ENCODE measurements around the gene FGD3.
"Not testable (repeated sequence)": the region's sequence is repeated elsewhere in the genome, so short reads cannot be mapped to it uniquely, and the experiment has no call there.

Gene FGD3

DNA sequence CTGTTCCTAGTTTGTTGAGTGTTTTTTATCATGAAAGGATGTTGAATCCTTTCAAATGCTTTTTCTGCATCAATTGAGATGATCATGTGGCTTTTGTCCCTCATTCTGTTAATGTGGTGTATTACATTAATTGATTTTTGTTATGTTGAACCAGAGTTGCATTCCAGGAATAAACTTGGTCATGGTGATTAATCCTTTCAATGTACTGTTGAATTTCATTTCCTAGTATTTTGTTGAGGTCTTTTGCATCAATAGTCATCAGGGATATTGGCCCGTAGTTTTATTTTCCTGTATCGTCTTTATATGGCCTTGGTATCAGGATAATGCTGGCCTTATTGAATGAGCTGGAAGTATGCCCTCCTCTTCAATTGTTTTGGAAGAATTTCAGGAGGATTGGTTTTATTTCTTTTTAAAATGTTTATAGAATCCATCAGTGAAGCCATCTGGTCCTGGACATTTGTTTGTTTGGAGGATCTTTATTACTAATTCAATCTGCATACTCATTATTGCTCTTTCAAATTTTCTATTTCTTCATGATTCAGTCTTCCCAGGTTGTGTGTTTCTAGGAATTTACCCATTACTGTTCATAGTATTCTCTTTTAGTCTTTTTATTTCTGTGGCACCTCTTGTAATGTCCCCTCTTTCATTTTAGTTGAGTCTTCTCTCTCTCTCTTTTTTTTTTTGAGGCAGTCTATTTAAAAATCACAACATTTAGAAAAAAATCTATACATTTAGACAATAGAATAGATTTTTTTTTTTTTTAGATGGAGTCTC, 32.1 kb downstream of the FGD3 start:
- DNase-seq = no peak

DNA sequence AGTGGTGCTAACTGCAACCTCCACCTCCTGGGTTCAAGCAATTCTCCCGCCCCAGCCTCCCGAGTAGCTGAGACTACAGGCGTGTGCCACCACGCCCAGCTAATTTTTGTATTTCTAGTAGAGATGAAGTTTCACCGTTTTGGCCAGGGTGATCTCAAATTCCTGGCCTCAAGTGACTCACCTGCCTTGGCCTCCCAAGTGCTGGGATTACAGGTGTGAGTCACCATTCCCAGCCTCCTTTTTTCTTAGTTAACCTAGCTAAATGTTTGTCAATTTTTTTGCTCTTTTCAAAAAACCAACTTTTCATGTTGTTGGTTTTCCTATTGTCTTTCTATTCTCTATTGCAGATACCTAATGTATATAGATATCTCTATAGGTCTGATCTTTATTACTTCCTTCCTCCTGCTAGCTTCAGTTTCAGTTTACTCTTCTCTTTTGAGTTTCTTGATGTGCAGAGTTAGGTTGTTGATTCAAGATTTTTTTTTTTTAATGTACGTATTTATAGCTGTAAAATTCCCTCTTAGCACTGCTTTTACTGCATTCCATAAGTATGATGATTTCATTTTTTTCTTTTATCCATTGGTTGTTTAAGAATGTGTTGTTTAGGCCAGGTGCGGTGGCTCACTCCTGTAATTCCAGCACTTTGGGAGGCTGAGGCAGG, 32.9 kb downstream of the FGD3 start:
- no peak for DNase-seq

DNA sequence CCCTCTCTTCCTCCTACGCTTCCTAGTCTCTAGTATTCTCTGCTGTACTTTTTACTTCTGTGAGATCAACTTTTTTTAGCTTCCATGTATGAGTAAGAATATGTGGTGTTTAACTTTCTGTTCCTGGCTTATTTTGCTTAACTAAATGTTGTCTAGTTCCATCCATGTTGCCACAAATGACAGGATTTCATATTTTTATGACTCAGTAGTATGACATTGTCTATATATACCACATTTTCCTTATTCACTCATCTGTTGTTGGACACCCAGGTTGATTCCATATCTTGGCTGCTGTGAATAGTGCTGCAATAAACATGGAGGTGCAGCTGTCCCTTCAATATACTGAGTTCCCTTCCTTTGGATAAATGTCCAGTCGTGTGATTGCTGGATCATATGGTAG, 34.8 kb downstream of the FGD3 start:
- no peak for DNase-seq

DNA sequence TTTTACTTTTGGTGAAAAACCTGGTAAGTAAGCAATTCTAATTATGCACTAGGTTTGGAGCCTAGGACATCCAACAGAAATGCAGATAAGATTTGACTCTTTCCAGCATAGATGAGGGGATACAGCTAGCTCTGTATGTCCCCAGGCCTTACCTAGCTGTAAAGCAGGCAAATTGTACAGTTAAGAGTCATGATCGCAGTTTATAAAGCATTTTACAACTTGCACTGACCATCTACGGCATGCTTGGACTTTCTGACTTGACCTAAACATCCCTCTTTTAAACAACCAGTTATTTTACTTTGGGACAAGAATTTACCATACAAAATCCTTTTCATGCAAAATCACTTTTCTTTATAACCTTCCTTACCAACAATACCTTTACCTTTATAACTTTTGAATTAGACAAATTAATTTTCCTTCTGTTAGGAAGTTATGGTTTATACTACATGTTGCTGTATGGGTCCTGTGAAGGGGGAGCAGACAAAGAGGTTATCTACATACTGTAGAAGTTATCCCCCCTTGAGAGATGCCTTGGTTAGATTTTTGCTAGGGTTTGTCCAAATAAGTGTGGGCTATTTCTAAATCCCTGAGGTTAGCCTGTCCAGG, 36.8 kb downstream of the FGD3 start:
- peak; percentile 8 for DNase-seq

DNA sequence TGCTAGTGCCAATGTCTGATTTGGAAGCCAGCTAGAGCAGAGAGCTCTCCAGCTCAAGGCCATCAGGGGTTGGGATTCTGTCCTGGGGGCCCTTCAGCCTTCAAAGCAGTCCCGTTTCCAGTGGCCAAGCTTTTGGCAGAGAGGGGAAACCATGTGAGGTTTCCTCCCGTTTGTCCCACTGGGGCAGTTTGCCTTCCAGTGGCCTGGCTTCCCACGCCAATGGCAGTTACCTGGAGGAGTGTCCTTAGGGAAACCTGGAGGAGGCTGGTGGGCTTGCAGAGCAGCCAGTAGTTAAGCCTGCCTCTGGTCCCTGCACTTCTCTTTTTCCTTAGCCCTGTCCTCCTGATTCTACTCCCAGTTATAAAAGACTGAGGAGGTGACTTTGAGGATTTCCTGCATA, 37.7 kb downstream of the FGD3 start:
- no peak for DNase-seq

DNA sequence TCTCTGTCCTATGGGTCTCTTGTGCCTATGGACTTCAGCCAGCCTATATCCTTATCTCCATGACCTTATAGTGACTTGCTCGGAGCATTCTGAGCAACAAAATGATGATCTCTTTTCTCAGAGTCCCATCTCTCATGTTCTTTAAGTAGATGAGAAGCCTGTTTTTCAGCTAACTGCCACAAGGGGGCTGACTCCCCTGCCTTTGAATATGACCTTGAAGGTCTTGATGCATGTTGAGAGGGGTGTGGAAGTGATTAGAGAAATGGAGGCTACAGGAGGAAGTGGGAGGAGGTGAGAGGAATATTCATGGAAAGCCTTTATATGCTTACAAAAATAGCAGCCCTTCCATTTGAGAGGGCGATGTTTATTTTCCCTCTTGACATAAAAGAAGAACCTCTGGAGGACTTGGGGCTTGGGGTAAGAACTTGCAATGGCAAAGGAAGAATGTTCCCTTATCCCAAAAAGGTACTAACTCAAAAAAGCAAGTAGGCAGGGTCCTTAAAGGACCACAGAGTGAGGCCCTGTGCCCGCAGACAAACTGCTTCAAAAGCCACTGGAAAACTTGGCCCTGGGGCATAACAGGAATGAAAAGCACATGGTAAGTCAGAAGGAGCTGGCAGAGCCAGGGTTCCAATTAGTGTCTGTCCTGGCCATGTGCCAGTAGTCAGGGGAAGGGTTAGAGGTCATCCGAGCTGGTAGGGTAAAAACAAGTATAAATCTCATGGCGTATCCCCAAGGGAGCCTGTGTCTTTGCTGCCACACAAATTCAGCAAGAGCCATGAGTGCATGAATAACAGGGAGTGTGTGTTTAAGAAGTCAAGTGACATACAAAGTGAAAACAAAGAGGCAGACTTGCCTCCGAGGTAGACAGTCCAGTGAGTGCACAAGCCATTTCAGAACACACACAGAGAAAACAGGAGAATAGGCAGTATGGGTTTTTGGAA, 39.1 kb downstream of the FGD3 start:
- DNase-seq = no peak

DNA sequence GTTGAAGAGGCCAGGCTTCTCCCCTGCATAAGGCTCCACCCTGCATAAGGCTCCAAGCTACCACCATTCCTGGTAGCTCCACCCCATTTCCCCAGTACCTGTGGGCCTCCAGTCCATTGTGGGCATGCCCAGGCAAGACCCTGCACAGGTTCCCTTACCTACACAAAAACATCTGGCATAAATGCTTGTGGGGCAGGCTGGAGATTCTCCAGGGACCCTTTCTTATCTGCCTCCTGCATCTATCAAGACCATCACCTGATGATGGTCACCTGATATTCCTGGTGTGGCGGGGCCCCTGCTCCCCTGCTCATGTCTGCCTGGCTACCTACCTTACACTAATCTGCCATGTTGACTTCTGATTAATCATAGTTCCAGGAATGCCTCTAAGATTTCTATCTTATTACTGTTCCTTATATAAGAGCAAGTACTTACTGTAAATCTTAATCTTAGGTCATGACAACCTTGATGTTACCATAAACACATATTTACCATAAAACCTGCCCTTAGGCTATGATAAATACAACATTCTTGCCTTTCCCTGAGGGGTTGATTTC, 41.0 kb downstream of the FGD3 start:
- DNase-seq = no peak

DNA sequence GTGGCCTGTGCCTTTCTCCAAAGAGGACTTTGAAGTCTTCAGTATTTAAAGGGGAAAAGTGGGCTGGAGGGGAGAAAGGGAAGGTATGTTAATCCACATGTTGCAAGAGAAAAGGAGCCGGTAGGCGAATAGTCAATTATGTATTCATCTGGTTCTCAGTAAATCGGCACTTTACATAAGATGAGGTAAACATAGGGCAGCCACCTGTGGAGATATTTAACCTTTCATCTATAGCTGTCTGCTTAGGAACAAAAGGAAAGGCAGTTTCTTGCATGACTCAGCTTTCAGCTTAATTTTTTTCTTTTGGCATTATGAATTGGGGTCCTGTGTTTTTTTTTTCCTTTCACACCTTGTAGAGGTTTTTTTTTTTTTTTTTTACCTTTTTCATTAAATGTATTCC, 42.2 kb downstream of the FGD3 start:
- DNase-seq = peak; percentile 19

DNA sequence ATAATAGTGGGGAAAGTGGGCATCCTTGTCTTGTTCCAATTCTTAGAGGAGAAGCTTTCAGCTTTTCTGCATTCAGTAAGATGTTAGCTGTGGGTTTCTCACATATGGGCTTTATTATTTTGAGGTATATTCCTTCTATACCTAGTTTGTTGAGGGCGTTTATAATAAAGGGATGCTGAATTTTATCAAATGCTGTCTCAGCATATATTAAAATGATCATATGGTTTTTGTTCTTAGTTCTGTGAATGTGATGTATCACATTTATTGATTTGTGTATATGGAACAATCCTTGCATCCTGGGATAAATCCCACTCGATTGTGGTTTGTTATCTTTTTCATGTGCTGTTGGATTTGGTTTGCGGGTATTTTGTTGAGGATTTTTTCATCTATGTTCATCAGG, 43.1 kb downstream of the FGD3 start:
- no peak for DNase-seq

DNA sequence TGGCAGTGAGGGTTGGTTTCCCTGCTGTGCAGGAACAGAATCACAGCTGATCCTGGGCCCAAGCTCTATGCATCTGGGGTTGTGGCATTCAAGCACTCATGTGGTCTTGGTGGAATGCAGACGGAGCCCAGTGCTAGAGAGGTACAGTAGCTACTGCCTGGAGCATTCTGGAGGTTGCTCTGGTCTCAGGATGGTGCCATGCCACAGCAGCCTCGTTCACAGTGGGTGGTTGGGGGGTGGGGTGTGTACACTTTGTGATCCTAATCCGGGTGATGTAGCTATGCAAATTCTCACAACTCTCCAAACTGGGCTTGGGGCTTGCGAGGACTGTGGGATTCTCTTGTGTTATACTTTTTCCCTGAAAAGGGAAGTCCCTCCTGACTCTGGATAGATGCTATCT, 45.2 kb downstream of the FGD3 start:
- DNase-seq = no peak

DNA sequence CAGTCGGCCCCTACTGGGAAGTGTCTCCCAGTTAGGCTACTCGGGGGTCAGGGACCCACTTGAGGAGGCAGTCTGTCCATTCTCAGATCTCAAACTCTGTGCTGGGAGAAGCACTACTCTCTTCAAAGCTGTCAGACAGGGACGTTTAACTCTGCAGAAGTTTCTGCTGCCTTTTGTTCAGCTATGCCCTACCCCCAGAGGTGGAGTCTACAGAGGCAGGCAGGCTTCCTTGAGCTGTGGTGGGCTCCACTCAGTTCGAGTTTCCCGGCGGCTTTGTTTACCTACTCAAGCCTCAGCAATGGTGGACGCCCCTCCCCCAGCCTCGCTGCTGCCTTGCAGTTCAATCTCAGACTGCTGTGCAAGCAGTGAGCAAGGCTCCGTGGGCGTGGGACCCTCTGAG, 51.5 kb downstream of the FGD3 start:
- DNase-seq = not testable (repeated sequence)

DNA sequence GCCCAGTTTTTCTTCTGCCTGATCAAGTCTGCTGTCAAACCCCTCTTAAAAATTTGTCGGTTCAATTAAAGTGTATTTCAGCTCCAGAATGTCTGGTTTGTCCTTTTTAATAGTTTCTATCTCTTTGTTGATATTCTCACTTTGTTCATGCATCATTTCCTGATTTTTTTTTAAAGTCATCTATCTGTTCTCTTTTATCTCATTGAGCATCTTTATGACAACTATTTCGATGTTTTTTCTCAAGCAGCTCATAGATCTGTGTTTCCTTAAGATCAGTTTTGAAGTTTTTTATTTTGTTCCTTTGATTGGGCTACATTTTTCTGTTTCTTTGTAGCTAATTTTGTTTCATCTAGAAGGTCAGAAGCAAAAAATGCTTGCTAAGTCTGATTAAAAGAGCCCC, 53.7 kb downstream of the FGD3 start:
- no peak for DNase-seq

DNA sequence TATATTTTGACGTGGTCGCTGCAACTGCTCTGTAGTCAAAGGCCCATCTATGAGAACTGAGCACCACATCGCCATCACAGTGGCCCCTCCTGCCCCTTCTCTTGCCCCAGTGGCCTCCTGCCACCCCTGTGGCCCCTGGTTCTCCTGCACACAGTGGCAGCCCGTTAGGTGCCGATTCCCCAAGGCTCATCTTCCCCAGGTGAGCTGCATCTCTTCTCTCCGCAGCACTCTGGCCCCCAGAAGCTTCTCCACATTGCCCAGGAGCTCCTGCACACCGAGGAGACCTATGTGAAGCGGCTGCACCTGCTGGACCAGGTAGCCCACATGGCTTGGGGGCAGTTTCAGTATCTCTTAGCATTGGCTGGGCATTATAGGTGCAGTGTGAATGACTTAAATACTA, 55.4 kb downstream of the FGD3 start:
- DNase-seq = no peak

DNA sequence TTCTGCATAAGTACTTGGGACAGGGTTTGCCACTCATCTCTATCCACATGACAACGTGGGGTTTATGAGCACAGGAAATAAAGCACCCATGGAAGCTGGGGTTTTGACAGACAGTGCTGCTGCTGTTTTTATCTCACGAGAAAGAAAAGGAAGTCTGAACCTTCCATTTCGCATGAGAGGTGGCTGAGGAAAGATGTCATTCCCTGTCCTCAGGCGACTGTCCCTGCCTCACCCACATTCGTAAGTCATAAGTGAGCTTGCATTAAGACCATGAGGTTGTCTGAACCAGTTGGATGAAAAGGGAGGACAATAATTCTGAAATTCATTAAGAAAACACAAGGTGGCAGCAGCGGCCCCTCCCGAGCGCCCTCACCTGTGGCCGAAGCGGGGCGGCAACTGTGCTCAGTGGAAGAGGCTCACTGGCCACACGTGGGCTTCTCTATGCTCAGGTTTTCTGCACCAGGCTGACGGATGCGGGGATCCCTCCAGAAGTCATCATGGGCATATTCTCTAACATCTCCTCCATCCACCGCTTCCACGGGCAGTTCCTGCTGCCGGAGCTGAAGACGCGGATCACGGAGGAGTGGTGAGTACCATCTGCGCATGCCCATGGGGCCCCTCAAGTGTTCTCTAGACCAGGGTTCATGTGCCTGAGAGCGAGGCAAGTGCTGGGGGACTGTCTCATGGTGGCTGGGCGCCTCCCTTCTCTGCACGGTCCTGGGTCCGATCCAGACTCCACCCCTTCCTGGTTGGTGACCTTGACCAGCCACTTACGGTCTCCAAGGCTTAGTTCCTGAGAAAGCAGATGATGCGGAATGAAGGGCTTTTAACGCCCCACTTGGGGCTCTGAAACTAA, 56.5 kb downstream of the FGD3 start:
- peak; percentile 54 for DNase-seq

DNA sequence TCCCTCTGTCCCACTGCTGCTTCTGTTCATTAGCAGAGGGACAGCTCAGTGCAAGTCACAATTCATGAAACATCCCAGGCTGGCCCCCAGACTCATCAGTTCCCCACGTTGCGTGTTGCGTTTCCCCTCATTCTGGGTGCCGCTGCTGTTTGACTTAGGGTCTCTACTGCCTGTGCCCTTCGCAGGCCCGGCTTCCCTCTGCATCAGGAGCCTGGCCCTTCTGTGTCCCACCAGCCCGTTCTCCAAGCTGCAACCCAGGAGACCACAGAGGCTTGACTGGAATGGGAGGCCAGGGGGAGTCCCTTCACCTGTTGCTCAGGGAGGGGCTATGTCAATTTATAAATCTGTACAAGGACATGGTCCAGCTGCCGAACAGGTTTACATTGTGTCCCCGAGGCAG, 57.2 kb downstream of the FGD3 start:
- DNase-seq = no peak

DNA sequence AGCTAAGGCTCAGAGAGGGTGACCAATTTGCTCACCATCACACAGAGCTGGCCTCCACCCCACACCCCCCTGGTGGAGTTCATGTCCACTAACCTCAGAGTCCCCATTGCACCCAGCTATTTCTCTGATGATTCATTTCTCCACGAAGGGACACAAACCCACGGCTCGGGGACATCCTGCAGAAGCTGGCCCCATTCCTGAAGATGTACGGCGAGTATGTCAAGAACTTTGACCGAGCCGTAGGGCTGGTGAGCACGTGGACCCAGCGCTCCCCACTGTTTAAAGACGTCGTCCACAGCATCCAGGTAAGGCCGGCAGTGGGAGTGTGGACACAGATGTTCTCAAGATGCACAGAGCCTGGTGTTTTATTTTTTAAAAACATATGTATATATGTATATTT, 58.6 kb downstream of the FGD3 start:
- DNase-seq = no peak

DNA sequence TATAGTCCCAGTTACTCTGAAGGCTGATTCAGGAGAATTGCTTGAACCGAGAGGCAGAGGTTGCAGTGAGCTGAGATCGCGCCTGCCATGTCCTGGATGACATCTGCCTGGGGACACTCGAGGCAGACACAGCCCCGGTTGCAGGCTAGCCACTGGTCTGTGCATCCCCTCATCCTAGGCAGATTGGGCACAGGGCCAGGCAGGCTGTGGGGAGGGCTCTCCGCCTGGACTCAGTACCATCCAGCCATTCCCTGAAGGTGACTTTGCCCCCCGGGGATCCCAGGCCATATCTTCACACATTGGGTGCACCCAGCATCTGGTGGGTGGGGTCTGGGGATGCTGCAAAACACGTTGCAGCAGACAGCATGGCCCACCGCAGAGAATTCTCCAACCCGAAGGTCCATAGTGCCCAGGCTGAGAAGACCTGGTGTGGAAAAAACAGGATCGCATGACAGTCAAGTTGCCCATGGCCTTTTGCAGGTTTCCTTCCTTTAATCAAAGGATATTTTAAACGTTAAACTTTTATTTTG, 60.3 kb downstream of the FGD3 start:
- DNase-seq = no peak

DNA sequence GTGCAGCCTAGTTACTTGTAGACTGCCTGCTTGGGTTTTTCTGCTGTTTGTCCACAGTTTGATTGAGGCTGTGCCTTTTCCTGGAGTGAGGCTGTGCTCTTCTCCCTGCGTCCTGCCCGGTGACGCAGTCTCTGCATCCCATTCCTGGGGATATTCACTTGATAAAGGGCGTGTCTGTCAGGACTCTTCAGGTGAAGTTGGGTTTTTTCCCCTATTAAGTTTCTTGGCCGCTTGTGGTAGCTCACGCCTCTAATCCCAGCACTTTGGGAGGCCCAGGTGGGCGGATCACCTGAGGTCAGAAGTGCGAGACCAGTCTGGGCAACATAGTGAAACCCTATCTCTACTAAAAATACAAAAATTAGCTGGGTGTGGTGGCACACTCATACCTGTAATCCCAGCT, 61.1 kb downstream of the FGD3 start:
- no peak for DNase-seq

DNA sequence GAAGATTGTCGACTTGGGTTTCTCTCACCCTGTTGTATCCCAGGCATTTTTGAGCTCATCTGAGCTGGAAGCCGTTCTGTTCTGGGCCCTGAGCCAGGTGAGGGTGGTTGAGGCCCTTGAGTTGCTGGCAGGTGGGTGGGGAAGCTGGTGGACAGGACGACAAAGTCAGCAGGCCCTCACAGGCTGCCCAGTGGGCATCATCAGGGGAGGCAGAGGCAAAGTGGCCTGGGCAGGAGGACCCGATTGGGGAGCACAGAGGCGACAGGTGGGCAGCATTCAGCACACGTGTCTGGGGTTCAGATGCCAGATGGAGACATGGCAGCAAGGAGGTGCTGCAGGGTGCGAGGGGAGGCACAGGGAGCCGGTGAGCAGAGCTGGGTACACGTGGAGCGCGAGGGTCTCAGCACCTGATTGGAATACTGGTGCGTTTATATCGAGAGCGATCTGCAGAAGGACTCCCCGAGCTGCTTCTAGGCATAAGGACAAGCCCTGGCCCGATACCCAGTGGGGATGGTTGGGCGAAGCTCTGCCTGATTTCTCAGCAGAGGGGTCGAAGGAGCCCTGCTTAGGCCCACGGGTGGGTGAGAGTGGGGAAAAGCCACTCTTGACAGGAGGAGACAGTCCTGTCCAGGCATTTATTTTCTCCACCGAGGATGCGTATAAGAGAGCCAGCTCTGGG, 62.2 kb downstream of the FGD3 start:
- DNase-seq = no peak

DNA sequence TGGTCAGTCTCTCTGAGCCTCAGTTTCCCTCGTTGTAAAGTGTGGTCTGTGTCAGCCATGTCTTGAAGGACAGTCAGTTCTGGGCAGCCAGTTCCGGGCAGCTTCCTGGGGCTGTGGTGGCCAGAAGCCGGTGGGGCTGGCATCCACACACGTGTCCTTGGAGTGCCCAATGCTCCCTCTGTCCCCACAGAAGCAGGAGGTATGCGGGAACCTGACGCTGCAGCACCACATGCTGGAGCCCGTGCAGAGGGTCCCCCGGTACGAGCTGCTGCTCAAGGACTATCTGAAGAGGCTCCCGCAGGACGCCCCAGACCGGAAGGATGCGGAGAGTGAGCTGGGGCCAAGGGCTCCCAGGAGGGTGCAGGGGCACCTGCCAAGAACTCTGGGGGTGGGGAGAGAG, 62.7 kb downstream of the FGD3 start:
- no peak for DNase-seq

DNA sequence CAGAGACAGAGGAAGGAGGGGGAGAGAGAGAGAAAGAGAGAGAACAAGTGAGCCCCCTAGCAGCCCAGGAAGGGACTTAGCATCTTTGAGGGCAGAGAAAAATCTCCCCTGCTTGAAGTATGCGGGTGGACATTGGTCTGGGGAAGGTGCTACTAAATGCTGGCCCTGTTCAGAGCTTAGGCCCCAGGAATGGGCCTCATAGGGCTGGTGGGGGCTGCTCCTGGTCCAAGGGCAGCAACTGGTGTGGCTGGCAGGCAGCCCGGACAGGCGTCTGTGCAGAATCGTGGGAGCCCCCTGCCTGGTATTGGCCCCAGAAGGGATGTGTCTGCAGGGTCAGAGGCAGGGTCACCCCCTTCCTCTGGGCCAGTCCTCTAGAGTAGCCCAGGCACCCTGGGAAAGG, 63.4 kb downstream of the FGD3 start:
- DNase-seq = no peak
